ENCODE results near the gene GTF3C5.
"Not testable (repeated sequence)": the region's sequence is repeated elsewhere in the genome, so short reads cannot be mapped to it uniquely, and the experiment has no call there.

Gene GTF3C5

GRCh38 chr9:133056533-133056932 lies 25.7 kb downstream of the GTF3C5 start:
- DNase-seq, result no peak

GRCh38 chr9:133057006-133057405 lies 26.2 kb downstream of the GTF3C5 start:
- no peak for DNase-seq

- no peak for DNase-seq
Measured at GRCh38 chr9:133057553-133057952, 26.8 kb downstream of the GTF3C5 start.

GRCh38 chr9:133058071-133058470 lies 27.3 kb downstream of the GTF3C5 start:
- DNase-seq, result no peak

- DNase-seq, result no peak
Measured at GRCh38 chr9:133058550-133059320, 27.9 kb downstream of the GTF3C5 start.

GRCh38 chr9:133059623-133060022 lies 28.8 kb downstream of the GTF3C5 start:
- DNase-seq, result no peak

GRCh38 chr9:133060417-133060841 lies 29.6 kb downstream of the GTF3C5 start:
- DNase-seq, result no peak

- DNase-seq, result not testable (repeated sequence)
Measured at GRCh38 chr9:133061019-133061763, 30.4 kb downstream of the GTF3C5 start.

GRCh38 chr9:133061764-133062145 lies 31.0 kb downstream of the GTF3C5 start, which contains the start of gene CEL:
CEL (plus strand) TSS chr9:133061981; CDS start chr9:133062003, 22 bp downstream.
- DNase-seq, result not testable (repeated sequence)

GRCh38 chr9:133062569-133062968 lies 31.8 kb downstream of the GTF3C5 start:
- not testable (repeated sequence) for DNase-seq

- DNase-seq, result no peak
Measured at GRCh38 chr9:133063159-133063499, 32.3 kb downstream of the GTF3C5 start.

- no peak for DNase-seq
Measured at GRCh38 chr9:133063500-133064231, 32.9 kb downstream of the GTF3C5 start.

GRCh38 chr9:133064241-133065069 lies 33.7 kb downstream of the GTF3C5 start:
- DNase-seq, result no peak

- no peak for DNase-seq
Measured at GRCh38 chr9:133065070-133065388, 34.2 kb downstream of the GTF3C5 start.

- no peak for DNase-seq
Measured at GRCh38 chr9:133066181-133066983, 35.6 kb downstream of the GTF3C5 start.

GRCh38 chr9:133067006-133067405 lies 36.2 kb downstream of the GTF3C5 start:
- no peak for DNase-seq

- no peak for DNase-seq
Measured at GRCh38 chr9:133067813-133068212, 37.0 kb downstream of the GTF3C5 start.

- not testable (repeated sequence) for DNase-seq
Measured at GRCh38 chr9:133068431-133068830, 37.6 kb downstream of the GTF3C5 start.

GRCh38 chr9:133070500-133070961 lies 39.7 kb downstream of the GTF3C5 start:
- DNase-seq, result not testable (repeated sequence)

- not testable (repeated sequence) for DNase-seq
Measured at GRCh38 chr9:133070985-133071384, 40.2 kb downstream of the GTF3C5 start.

GRCh38 chr9:133071484-133072150 lies 40.8 kb downstream of the GTF3C5 start:
- no peak for DNase-seq
